Adrenal gland (tissue), 12 donors: ENCODE results near the gene DPYD. TPM values are rescaled to one million over a fixed set of nuclear protein-coding genes. Genes with fewer than 3 reads are reported as not detected.

ENCODE experiments used
- DNase-seq, 7 donors: peaks; one replicate each; pipeline ENCODE4 v3.0.0-alpha.2; 2019 to 2020
- H3K27ac ChIP-seq, 5 donors: fragments of 200-600 bp; sonication (generic) in 4 of 5; 1 replicate in 3 of 5; 2 replicates in 2 of 5; pipeline versions ENCODE4 v1.5.1 to v1.8.0; 2016 to 2020; ENCODE audit warnings: mild to moderate bottlenecking in 1 of 5
- H3K27me3 ChIP-seq: fragments of 200-600 bp; 2 replicates; pipeline ENCODE4 v1.8.0; 2021
- H3K36me3 ChIP-seq, 2 donors: fragments of 200-600 bp; replicated peaks in 1 of 2; 1 replicate in 1 of 2; 2 replicates in 1 of 2; pipeline versions ENCODE4 v1.5.1 to v1.8.0; 2018 to 2022
- H3K4me1 ChIP-seq, 2 donors: fragments of 200-600 bp; replicated peaks in 1 of 2; 1 replicate in 1 of 2; 2 replicates in 1 of 2; pipeline versions ENCODE4 v1.5.1 to v1.8.0; 2018 to 2021
- H3K4me3 ChIP-seq, 4 donors: fragments of 200-600 bp; sonication (generic) in 3 of 4; one replicate each; pipeline ENCODE4 v1.5.1; 2016 to 2018
- H3K9me3 ChIP-seq, 3 donors: fragments of 200-600 bp; sonication (generic) in 1 of 3; replicated peaks in 1 of 3; 1 replicate in 2 of 3; 2 replicates in 1 of 3; pipeline versions ENCODE4 v1.5.1 to v1.8.0; 2016 to 2021
- CTCF ChIP-seq, 6 experiments: fragments of 450-650 bp in 4 of 6; fragments of 200-600 bp in 2 of 6; sonication (generic) in 1 of 6; IDR thresholded peaks; 1 replicate in 5 of 6; 2 replicates in 1 of 6; pipeline versions ENCODE4 v1.5.1 to v1.8.0; 2016 to 2021; ENCODE audit warnings: antibody characterized with exemption in 6 of 6, mild to moderate bottlenecking in 2 of 6, moderate library complexity in 1 of 6
- POLR2A ChIP-seq, 2 donors: fragments of 450-650 bp; IDR thresholded peaks; one replicate each; pipeline ENCODE4 v1.6.1; 2017; ENCODE audit warnings: antibody characterized with exemption in 2 of 2, mild to moderate bottlenecking in 2 of 2, moderate library complexity in 1 of 2
- WGBS, 4 donors: extraction: QIAGEN DNeasy Blood & Tissue Kit in 2 of 4; methylation state at CpG; one replicate each; pipeline versions ENCODE4 v1.1.5 to v1.1.7; 2013 to 2017; 5-methylcytosine and 5-hydroxymethylcytosine counted together
- intact Hi-C, 2 donors: fragments of 100-400 bp; cut with DNase I; formaldehyde crosslinking; loops; one replicate each; pipeline versions ENCODE4 v1.14.1 to v1.15.0; 2022 to 2023
- polyA plus RNA-seq, 3 donors: library from polyadenylated mRNA; stranded (reverse); fragments of 200-250 nt in 2 of 3; fragments of 350-450 nt in 1 of 3; fragmentation: Illumina TruSeq in 1 of 3; extraction: RNeasy Lipid Tissue Mini Kit (QIAGEN cat#74804) in 1 of 3; gene quantifications; one replicate each; pipeline ENCODE4 v1.2.3, GENCODE V29; 2013 to 2014
- total RNA-seq, 9 donors: library from RNA; depleted of rRNA in 4 of 9; stranded (reverse); fragments of >200 nt in 4 of 9; fragments of 120-200 nt in 1 of 9; fragmentation: NEBNext Ultra II Directional in 1 of 9; extraction: Animal tissue kit (Norgen Biotek cat#: 25700) in 1 of 9; gene quantifications; one replicate each; pipeline versions ENCODE4 v1.1.0 to v1.2.4, GENCODE V29; 2013 to 2023
- donor health status: healthy with polysubstance abuse.
- donor health status: Bipolar disorder and iron deficiency.
- donor health status: DM: yes; HTN: yes; CAD: no.
- donor health status: DM: no; HTN: no; CAD: no.
- donor health status: DM: no; HTN: no; CAD: no.
- donor health status: DM: yes; HTN: yes; CAD: no.

The DPYD gene
- total and polyA plus RNA-seq, 12 donors, result 6.6 to 73.1 (median 30.2) TPM

- Histone ChIP-seq H3K9me3 (peaks cover 0 to 5% (median 0%) of the 10 kb centered on the region in 3 donors), H3K27ac (no peak overlapping the region), H3K4me3 (no peak overlapping the region), H3K36me3 (no peaks in the 10 kb centered on the region), H3K4me1 (no peaks in the 10 kb centered on the region), H3K27me3 (no peaks in the 10 kb centered on the region)
- DNase-seq, result no peak
- TF ChIP-seq POLR2A (IDR thresholded peaks at IDR 0.05) (no peak), CTCF (IDR thresholded peaks at IDR 0.05) (no peak)
- intact Hi-C loops, result no loop called here
Measured at GRCh38 chr1:97073169-97073568, 847.7 kb downstream of the DPYD start.

DNA sequence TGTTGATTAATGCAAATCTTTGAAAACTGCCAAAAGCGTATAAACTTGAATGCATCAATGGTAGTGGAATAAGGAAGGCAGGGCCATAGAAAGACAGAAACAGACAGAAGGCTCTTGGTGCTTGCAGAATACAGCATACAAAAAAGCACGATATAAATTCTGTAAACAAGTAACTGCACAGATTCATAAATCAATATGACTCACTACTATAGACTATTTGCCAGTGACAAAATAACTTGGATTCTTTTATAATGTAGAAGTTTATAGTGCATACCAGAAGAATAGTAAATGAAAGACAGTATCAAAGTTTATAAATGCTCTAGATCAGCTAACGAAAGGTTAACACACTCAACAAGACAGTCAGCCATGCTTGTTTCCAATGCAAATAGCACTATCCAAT, 849.7 kb downstream of the DPYD start:
- no peak overlapping the region for H3K4me3 ChIP-seq
- no peaks in the 10 kb centered on the region for H3K4me1 ChIP-seq
- no peaks in the 10 kb centered on the region for H3K36me3 ChIP-seq
- no peak for DNase-seq
- no peak overlapping the region for H3K27ac ChIP-seq
- no peaks in the 10 kb centered on the region for H3K27me3 ChIP-seq
- 66 to 78% (median 75%) methylated on average over 3 of the region's 3 CpGs for WGBS, 4 donors
- peaks cover 0 to 5% (median 0%) of the 10 kb centered on the region in 3 donors for H3K9me3 ChIP-seq
- no peak for TF ChIP-seq POLR2A (IDR thresholded peaks at IDR 0.05)
- TF ChIP-seq CTCF (IDR thresholded peaks at IDR 0.05), result no peak
- intact Hi-C loops, result no loop called here

DNA sequence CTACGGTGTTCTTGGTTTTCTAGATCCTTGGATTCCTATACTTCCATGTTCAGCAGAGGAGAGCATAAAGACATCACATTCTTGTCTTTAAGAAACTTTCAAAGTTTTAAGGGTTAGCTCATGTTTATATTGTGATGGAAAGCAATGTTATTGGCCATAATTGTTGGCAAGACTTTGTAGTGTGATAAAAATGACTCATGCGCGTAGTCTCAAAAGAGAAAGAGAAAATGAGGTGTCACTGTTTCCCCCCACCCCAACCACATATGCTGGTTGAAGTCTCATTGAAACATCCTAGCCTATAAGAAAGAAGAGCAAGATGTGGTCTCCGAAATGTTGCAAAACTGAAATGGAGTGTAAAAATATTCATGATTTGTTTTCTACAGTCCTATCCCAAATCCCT, 850.5 kb downstream of the DPYD start:
- no peaks in the 10 kb centered on the region for H3K36me3 ChIP-seq
- WGBS, 4 donors, result 90 to 93% (median 91%) methylated on average over 4 of the region's 4 CpGs
- H3K27me3 ChIP-seq, result no peaks in the 10 kb centered on the region
- no peak overlapping the region for H3K4me3 ChIP-seq
- H3K4me1 ChIP-seq, result no peaks in the 10 kb centered on the region
- intact Hi-C loops, result no loop called here
- peaks cover 0 to 5% (median 0%) of the 10 kb centered on the region in 3 donors for H3K9me3 ChIP-seq
- no peak overlapping the region for H3K27ac ChIP-seq
- TF ChIP-seq POLR2A (IDR thresholded peaks at IDR 0.05), result no peak
- no peak for TF ChIP-seq CTCF (IDR thresholded peaks at IDR 0.05)
- DNase-seq, result no peak

DNA sequence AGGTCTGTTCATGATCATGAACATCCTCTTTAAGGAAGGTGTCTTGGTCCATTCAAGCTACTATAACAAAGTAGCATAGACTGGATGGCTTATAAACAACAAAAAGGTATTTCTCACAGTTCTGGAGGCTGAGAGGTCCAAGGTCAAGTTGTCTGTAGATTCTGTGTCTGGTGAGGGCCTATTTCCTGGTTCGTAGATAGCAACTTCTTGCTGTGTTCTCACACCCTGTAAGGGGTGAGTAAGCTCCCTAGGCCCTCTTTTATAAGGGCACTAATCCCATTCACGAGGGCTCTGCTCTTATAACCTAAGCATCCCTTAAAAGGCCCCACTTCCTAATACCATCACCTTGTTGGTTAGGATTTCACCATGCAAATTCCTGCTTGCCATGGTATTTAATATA, 851.5 kb downstream of the DPYD start:
- DNase-seq, result no peak
- 83 to 91% (median 90%) methylated on average over 2 of the region's 2 CpGs for WGBS, 4 donors
- Histone ChIP-seq H3K27ac (no peak overlapping the region), H3K27me3 (no peaks in the 10 kb centered on the region), H3K4me3 (no peak overlapping the region), H3K9me3 (peaks cover 0 to 5% (median 0%) of the 10 kb centered on the region in 3 donors), H3K36me3 (no peaks in the 10 kb centered on the region), H3K4me1 (no peaks in the 10 kb centered on the region)
- intact Hi-C loops, result no loop called here
- no peak for TF ChIP-seq CTCF (IDR thresholded peaks at IDR 0.05)
- no peak for TF ChIP-seq POLR2A (IDR thresholded peaks at IDR 0.05)
